HG03571 (cell line): ENCODE data around the gene ERCC4.

Experiments
- ATAC-seq: cut with Tn5 transposase; IDR thresholded peaks from one replicate; pipeline ENCODE4 v1.9.1; 2021; ENCODE audit not compliant: unreplicated experiment

ERCC4 gene

DNA sequence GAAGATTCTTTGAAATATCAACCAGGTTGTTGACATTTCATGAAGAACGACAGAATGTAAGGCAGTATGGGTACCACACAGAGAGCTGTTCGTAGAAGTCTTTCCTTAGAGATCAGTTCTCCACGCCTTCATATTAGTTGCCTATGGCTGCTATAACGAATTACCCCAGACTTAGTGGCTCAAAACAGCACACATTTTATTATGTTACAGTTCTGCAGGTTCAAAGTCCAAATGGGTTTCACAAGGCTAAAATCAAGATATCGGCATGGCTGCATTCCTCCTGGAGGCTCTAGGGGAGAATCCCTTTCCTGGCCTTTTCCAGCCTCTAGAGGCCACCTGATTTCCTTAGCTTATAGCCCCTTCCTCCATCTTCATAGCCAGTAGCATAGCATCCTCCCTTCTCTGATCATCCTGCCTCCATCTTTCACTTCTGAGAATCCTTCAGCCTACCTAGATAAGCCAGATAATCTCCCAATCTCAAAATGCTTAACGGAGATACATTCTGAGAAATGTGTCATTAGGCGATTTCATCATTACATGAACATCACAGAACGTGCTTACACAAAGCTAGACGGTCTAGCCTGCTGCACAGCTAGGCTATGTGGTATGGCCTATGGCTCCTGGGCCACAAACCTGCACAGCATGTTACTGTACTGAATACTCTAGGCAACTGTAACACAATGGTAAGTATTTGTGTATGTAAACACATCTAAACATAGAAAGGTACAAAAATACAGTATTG is 26.0 kb downstream of the ERCC4 start:
- ATAC-seq = no peak

DNA sequence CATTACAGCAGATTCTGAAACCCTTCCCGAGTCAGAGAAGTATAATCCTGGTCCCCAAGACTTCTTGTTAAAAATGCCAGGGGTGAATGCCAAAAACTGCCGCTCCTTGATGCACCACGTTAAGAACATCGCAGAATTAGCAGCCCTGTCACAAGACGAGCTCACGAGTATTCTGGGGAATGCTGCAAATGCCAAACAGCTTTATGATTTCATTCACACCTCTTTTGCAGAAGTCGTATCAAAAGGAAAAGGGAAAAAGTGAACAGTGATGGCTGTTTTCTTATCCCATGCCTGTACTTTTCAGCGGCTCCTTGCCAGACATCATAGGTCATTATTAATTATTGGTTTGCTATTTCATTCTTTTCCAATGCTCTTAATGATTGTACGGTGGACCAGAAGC is 28.1 kb downstream of the ERCC4 start:
- no peak for ATAC-seq

DNA sequence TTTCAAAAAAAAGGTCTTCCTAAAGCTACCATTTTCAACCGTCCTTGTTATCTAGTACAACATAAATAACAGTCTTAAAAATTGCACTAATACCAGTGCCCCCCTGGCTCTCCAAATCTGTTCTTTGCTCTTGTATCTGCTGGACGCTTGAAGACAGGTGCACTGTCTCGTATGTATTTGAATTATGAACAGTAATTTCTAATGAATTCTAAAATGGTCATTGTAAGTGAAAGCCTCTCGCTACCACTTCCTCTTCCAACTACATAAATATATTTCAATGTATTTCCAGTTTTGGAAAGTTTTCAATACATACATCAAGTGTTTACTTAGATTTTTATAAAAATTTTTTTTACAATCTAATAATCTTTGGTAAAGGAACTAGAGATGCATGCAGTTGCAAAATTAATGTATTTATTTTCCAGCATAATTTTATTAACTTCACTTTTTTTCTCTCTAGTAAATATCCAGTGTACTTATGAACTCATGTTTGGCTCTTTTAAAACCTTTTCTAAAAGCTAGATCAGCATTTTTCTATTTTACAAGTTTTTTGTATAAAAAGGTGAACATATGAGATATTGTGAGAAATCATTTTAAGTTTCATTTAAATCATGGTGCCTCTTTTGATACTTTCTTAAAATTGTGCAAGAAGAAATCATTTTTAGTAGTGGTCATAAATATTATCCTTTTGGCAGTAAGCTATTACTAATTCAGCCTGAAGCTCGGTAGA is 31.0 kb downstream of the ERCC4 start:
- ATAC-seq = no peak

DNA sequence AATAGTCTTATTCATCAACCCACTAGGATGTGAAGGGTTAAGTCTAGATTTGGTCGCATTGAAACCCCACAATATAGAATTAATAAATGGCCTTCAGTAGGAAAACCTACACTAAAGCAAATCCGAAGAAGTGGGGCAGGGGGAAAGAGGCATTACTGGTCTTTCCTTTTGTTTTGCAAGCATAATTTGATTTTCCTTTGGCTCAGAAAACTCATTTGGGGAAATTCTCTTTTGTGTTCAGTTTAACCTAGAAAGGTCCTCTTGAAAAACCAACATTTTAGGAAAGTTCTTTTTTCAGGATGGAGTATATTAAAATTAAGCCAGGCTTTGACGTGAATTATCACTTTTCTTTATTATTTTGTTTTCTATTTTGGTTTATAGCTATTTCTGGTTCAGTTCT is 31.7 kb downstream of the ERCC4 start:
- no peak for ATAC-seq

DNA sequence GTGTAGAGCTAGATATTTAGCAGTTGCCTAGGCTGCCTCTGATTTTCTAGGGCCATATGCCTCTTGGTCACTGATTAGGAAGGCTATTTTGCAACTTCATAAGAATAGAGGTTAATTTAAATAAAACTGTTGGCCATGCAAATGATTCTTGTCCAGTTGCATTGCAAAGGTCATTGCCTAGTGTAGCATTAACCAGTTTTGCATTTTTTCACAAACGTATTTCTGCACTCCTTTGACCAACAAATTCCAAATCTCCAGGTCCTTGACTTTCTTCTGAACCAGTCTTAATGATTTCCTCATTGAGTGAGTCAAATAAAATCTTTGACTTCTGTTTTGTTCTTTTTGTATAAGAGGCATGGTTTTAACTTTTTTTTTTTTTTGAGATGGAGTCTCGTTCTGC is 33.5 kb downstream of the ERCC4 start:
- no peak for ATAC-seq

DNA sequence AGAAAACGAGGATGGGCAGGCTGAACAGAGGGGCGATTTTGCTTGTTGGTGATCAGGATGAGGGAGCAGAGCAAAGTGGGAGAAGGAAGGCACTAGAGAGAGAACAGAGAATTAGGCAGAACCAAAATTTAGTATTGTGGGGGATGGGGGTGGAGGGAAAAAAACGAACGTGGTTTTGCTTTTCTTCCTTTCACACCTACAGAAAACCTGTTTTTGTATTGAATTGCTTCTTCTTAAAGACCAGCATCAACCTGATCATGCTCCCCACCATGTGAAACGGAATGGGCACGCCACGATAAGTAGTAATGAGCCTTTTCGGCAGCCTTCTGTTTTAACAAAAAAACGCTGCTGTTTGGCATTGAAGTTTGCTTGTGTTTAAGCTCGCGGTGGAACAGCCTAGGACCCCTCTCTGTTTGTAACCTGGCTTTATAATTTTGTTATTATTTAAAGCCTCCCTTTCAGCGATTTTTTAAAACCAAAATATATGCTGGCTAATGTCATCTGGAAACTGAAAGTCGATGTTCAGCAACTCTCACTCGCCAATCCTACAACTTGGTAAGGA is 36.8 kb downstream of the ERCC4 start:
- ATAC-seq = no peak

DNA sequence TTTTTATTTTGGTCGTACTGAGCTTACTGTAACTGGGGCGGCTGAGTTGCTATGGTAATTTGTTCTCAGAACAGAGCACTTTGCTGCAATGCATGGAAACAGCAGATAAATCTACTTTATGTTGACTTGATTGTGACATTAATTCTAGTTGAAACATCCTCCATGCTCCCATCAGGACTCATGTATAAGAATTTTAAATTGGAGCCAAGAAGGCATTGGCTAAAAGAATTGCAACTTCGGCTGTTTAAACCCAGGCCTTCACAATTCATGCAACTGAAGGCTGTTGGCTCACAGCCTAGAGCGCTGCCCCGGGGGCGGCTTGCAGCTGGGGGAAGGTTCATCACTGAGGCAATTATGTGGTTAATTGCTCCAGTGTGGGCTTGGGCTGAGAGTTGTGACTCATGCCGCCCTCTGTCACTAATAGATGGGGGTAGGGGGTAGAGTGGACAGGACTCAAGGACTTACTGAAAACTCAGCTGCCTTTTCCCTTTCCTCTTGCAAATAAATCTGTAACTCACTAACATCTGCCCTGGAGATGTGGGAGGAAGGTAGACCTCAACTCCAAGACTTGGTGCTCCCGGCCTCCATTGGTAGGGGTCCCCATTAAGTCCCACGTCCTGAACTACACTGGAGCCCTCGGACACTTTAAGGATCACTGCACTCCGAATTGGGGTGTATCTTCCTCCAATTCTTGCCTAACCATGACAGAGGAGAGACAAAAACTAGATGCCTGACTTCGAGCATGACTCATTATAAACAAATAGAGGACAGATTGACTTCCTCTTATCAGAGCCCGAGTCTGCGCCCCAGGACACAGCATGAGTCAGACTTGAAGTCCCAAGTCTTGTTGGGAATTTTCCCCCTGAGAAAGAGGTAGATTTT is 37.5 kb downstream of the ERCC4 start:
- peak; percentile 77 for ATAC-seq

DNA sequence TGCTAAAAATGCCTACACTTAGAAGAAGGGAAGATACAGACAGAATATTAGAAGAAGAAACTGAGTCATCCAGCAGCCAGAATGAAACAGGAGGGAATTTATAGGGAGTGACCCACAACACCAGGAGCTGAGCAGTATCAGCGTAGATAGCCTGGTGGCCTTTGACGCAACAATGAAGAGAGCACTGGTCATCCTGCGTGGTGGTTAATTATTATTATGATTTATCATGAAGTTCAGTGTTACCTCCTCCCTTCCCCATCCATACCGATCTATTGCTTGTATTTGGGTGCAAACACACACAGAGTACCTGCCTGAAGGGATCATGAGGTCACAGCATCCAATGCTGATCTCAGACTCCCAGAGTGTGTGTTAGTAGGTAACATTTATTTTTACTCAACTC is 38.5 kb downstream of the ERCC4 start:
- ATAC-seq = no peak

DNA sequence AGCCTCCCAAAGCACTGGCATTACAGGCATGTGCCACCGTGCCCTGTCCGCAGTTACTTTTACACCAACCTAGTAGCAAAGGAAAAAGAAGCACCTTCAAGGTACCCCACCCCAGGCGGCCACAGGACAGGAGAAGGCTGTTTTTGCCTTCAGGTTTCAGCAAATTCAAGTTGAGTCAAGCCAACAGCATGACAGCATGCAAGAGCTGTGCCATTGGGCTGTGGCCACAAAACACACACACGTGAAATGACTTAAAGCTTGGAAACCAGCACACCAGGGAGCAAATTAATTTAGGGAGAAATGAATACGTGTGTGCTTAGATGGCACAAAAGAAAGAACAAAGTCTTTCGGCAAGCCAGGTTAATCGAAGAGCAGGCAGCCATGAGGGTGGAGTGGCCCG is 39.7 kb downstream of the ERCC4 start:
- no peak for ATAC-seq

DNA sequence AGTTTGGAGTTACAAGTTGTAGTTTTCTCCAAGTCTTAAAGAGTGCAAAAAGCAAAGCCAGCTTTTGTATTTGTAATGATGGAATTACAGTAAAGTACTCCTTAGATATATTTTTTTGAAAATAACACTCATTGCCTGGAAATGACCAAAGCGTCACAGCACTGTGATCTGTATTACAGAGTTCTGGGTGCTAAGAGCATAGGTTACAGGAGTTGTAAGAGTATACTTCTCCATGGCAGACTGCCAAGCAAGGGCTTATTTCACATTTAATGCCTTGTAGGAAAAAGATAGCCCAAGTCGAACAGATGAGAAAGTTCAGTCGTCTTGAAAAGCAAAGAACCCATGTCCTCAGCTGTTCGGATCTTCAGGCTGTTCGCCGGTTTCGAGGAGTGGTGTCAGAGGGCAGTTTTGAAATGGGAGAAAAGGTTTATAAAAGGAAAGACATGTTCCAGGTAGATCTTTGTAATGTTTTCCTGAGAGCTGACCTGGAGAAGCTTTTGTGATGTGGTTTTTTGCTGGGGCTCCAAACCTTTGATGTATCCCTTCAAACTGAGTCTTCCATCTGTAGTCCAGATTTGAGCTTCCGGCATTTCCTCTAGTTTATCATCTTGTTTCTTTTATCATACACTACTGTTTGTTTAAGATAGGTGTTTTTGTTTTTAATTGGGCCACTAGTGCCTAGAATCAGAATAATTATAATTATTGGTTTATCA is 41.3 kb downstream of the ERCC4 start:
- no peak for ATAC-seq

DNA sequence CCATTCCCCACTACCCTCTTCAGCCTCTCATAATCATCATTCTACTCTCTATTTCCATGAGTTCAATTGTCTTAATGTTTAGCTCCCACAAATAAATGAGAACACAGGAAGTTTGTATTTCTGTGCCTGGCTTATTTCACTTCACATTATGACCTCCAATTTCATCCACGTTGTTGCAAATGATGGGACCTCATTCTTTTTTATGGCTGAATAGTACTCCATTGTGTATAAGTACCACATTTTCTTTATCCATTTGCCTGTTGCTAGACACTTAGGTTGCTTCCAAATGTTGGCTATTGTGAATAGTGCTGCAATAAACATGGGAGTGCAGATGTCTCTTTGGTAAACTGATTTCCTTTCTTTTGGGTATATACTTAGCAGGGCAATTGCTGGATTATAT is 42.3 kb downstream of the ERCC4 start:
- ATAC-seq = no peak

DNA sequence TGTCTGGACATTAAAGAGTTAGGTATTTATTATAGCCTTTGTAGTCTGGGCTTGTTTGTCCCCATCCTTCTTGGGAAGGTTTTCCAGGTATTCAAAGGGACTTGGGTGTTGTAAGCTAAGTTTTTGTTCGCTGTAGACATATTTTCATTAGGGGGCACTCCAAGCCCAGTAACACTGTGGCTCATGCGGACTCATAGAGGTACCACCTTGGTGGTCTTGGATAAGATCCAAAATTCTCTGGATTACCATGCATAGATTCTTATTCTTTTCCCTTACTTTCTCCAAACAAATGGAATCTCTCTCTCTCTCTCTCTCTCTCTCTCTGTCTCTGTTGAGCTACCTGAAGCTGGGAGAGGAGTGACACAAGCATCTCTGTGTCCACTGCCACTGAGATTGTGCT is 48.9 kb downstream of the ERCC4 start:
- no peak for ATAC-seq

DNA sequence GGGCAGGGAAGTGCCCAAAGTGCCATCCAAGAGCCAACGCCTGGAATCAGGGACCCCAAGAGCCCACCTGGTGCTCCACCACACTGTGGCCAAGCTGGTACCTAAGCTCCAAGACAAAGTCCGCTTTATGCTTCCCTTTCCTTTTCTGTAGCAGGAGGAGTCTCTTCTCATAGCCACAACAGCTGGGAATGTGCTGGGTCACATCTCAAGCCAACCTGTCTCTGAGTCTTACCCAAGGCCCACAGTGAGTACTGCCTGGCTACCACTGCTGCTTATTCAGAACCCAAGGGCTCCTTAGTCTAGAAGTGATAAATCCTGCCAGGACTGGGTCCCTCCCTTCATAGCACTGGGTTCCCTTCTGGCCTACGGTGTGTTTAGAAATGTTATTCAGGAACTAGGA is 49.8 kb downstream of the ERCC4 start:
- ATAC-seq = no peak

DNA sequence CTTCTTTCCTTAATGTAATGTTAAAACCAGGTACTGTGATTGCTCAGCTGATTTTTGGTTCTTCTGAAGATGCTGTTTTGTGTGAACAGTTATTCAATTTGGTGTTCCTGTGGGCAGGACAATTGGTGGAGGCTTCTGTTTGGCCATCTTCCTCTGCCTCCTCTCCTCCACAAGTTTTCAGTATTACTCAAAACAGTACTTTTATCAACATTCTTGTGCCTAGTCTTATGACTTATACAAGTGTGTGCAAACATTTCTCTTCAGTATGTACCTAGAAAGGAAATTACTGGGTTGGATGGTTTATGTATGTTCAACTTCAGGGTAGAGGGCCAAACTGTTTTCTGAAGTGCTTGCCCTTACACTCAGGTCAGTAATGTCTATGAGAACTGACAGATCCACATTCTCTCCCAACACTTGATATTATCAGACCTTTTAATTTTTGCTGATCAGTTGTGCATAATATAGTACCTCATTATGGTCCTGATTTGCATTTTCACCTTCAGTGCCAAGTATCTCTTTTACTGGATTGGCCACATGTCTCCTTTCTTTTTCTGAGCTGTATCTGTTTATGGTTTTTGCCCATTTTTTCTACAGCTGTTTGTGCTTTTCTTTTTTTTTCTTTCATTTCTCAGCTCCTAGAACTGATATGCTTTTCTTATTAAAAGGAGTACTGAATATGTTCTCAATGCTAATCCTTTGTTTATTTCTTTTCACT is 50.9 kb downstream of the ERCC4 start:
- no peak for ATAC-seq

DNA sequence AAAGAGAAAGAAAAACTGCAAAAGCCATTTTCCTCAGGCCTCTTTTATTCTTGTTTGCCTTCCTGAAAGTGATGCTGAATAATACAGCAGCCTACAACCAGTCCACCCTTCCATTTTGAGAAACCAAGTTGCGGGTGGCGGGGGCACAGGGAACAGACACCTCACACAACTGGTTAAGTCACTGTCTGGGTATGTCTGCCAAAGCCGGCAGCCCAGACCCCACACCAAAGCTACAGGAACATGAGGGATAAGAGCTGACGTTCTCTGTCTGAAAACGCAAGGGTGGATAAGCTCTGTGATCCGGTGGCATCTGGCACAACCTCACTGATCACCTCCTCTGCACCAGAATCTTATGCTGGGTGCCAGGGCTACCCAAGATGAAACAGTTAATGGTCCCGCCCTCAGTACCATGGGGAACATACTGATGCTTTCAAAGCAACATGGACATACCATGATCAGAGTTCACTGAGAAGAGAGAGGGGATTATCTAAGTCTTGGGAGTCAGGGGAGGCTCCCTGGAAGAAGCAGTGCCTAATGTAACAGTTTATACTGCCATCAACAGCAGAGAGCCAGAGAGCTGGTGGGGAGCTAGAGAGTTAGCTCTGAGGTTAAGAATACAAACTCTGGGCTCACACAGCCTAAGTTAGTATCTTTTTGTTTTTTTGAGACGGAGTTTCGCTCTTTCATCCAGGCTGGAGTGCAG is 53.5 kb downstream of the ERCC4 start:
- no peak for ATAC-seq

DNA sequence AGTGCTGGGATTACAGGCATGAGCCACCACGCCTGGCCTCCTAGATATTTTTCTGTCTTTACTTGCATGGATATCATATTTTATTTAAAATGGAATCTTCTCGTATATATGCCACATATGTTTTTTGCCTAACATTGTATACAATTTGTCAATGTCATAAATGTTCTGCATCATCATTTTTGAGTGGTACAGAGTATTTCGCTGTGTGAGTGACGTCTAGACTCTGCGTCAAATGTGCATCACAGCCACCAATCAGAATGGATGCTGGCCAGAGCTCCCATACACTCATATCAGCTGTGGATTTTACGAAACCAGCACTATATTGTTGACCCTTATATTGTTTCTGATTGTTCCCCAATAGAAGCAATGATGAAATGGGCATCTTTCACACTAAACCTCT is 57.2 kb downstream of the ERCC4 start:
- ATAC-seq = no peak

DNA sequence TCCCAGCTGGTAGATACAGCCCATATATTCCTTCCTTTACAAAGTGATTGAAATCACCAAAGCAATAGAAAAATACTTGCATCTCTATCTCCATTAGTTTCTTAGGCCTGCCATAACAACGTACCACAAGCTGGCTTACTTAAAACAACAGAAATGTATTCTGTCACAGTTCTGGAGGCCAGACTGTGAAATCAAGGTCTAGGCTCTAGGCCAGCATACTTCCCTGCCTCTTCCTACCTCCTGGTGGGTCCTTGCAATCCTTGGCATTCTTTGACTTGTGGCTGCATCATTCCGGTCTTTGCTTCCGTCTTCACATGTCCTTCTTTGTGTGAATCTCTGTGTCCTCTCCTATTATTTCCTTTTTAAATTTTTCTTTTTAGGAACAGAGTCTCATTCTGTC is 62.5 kb downstream of the ERCC4 start:
- no peak for ATAC-seq

DNA sequence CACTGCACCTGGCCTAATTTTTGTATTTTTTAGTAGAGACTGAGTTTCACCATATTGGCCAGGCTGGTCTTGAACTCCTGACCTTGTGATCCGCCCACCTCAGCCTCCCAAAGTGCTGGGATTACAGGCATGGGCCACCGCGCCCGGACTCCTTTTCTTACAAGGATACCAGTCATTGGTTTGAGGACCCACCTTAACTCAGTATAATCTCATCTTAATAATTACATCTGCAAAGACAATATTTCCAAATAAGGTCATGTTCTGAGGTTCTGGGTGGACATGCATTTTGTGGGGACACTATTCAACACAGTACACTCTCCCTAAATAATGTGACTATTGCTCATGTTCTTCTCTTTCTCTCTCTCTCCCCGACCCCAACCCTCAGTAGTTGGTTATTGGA is 63.7 kb downstream of the ERCC4 start:
- ATAC-seq = no peak

DNA sequence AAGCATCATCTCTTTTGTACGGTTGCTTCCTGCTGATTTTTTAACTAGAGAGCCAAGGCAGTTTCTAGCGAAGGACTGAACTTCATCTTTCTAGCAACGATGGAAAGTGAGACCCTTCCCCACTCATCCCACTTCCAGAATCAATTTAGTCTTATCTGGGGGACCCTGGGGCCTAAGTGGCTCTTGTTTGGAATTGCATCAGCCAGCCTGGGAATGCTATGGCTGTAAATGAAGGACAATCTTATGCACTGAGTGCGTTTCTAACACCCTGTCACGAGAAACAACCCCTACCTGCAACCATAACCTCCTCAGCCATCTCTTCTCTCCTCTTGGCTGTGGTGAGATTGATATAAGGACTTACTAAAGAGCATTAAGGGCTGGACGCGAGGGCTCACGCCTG is 64.8 kb downstream of the ERCC4 start:
- no peak for ATAC-seq

DNA sequence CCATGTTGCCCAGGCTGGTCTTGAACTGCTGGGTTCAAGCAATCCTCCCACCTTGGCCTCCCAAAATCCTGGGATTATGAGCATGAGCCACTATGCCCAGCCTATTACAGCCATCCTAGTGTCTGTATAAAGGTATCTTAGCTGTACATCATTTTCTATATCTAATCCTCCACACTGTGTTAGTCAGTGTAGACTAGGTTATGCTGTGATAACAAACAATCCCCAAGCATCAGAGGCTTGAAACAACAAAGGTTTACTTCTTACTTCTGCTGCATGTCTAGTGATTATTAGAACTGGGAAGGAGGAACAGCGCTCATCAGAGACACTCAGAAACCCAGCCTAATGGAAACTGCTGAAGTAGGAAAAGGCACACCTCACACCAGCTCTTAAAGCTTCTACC is 68.1 kb downstream of the ERCC4 start:
- no peak for ATAC-seq
